Smooth muscle cell (in vitro differentiated cells): ENCODE results near the gene DDX42. TPM values are rescaled to one million over a fixed set of nuclear protein-coding genes. Genes with fewer than 3 reads are reported as not detected.

ENCODE experiments used
- DNase-seq: peaks from one replicate; lab custom pipeline; 2025; ENCODE audit not compliant: unreplicated experiment; lab: John Stamatoyannopoulos, UW
- H2AFZ ChIP-seq: fragments of 200-600 bp; sonication (generic); 2 replicates; pipeline ENCODE4 v1.6.0; 2016; ENCODE audit warnings: antibody characterized with exemption, low read depth, mild to moderate bottlenecking
- H3F3A ChIP-seq: fragments of 200-600 bp; sonication (generic); 2 replicates; pipeline ENCODE4 v1.6.0; 2017; ENCODE audit warnings: antibody characterized with exemption, low read depth
- H3K27ac ChIP-seq: fragments of 200-600 bp; sonication (generic); 2 replicates; pipeline ENCODE4 v1.5.1; 2016; ENCODE audit warnings: low read depth, mild to moderate bottlenecking
- H3K27me3 ChIP-seq: fragments of 200-600 bp; sonication (generic); 2 replicates; pipeline ENCODE4 v1.6.1; 2016; ENCODE audit warnings: low read depth, mild to moderate bottlenecking
- H3K36me3 ChIP-seq: fragments of 200-600 bp; sonication (generic); 2 replicates; pipeline ENCODE4 v1.5.1; 2016; ENCODE audit warnings: low read depth
- H3K4me1 ChIP-seq: fragments of 200-600 bp; sonication (generic); 2 replicates; pipeline ENCODE4 v1.5.1; 2016; ENCODE audit warnings: low read depth
- H3K4me2 ChIP-seq: fragments of 200-600 bp; sonication (generic); 2 replicates; pipeline ENCODE4 v1.6.0; 2016; ENCODE audit warnings: mild to moderate bottlenecking
- H3K4me3 ChIP-seq: fragments of 200-600 bp; sonication (generic); 2 replicates; pipeline ENCODE4 v1.5.1; 2016; ENCODE audit warnings: mild to moderate bottlenecking
- H3K79me2 ChIP-seq: fragments of 200-600 bp; sonication (generic); 2 replicates; pipeline ENCODE4 v1.6.0; 2016; ENCODE audit warnings: low read depth, mild to moderate bottlenecking
- H3K9ac ChIP-seq: fragments of 200-600 bp; sonication (generic); 2 replicates; pipeline ENCODE4 v1.6.0; 2016; ENCODE audit warnings: low read depth
- H3K9me3 ChIP-seq: fragments of 200-600 bp; sonication (generic); replicated peaks from 2 replicates; pipeline ENCODE4 v1.5.1; 2016; ENCODE audit warnings: low read depth
- H4K20me1 ChIP-seq: fragments of 200-600 bp; sonication (generic); 2 replicates; pipeline ENCODE4 v1.6.0; 2016; ENCODE audit warnings: low read depth
- CTCF ChIP-seq: fragments of 200-600 bp; sonication (generic); IDR thresholded peaks from 2 replicates; pipeline ENCODE4 v1.5.1; 2017; ENCODE audit warnings: borderline replicate concordance, mild to moderate bottlenecking, antibody characterized with exemption; ENCODE audit not compliant: insufficient read depth, poor library complexity, severe bottlenecking
- WGBS: methylation state at CpG from one replicate; pipeline ENCODE4 v1.1.7; 2016; ENCODE audit warnings: low lambda C conversion rate; 5-methylcytosine and 5-hydroxymethylcytosine counted together
- polyA plus RNA-seq: library from polyadenylated mRNA; unstranded; fragments of >200 nt; fragmentation: Nextera tagmentation; extraction: Ambion mirVana; gene quantifications from 2 replicates; pipeline ENCODE4 v1.2.1, GENCODE V29; 2016
- total RNA-seq: library from RNA; depleted of rRNA; stranded (reverse); fragments of >200 nt; gene quantifications from 2 replicates; pipeline ENCODE4 v1.2.3, GENCODE V29; 2014

The DDX42 gene
- total and polyA plus RNA-seq, 2 experiments from 2014 or later = 30.1 to 80.5 TPM

GRCh38 chr17:63819585-63820537 is 45.9 kb downstream of the DDX42 start:
- no peak overlapping the region for H3K4me2 ChIP-seq
- no peaks in the 10 kb centered on the region for H3K27me3 ChIP-seq
- no peak overlapping the region for H3K9ac ChIP-seq
- peaks cover 24% of the 10 kb centered on the region for H4K20me1 ChIP-seq
- WGBS = 94% methylated on average over 21 of the region's 21 CpGs
- H3K27ac ChIP-seq = no peak overlapping the region
- DNase-seq = no peak
- H3K4me3 ChIP-seq = no peak overlapping the region
- peaks cover 31% of the 10 kb centered on the region for H3F3A ChIP-seq
- no peaks in the 10 kb centered on the region for H3K4me1 ChIP-seq
- no peak for TF ChIP-seq CTCF
- H3K79me2 ChIP-seq = peaks cover 2% of the 10 kb centered on the region
- no peaks in the 10 kb centered on the region for H3K9me3 ChIP-seq
- no peak overlapping the region for H2AFZ ChIP-seq
- peaks cover 29% of the 10 kb centered on the region for H3K36me3 ChIP-seq

- 92% methylated on average over 10 of the region's 10 CpGs for WGBS
- H3K79me2 ChIP-seq = peaks cover 9% of the 10 kb centered on the region
Observed at GRCh38 chr17:63820963-63821561, 47.1 kb downstream of the DDX42 start.

GRCh38 chr17:63821804-63822203 is 47.8 kb downstream of the DDX42 start:
- Histone ChIP-seq H4K20me1 (peaks cover 24% of the 10 kb centered on the region), H3K9ac (no peak overlapping the region), H3F3A (peaks cover 20% of the 10 kb centered on the region), H3K36me3 (peaks cover 16% of the 10 kb centered on the region), H3K9me3 (no peaks in the 10 kb centered on the region), H3K4me2 (no peak overlapping the region), H2AFZ (no peak overlapping the region), H3K27ac (no peak overlapping the region), H3K4me3 (no peak overlapping the region), H3K27me3 (no peaks in the 10 kb centered on the region), H3K4me1 (peaks cover 6% of the 10 kb centered on the region), H3K79me2 (peaks cover 15% of the 10 kb centered on the region)
- no peak for TF ChIP-seq CTCF
- WGBS = 95% methylated on average over 6 of the region's 6 CpGs
- DNase-seq = no peak

More at GRCh38 chr17:63820963-63821561, 47.1 kb downstream of the DDX42 start:
- Histone ChIP-seq H3K9me3 (no peaks in the 10 kb centered on the region), H3K9ac (no peak overlapping the region), H2AFZ (no peak overlapping the region), H3K27ac (no peak overlapping the region), H4K20me1 (peaks cover 24% of the 10 kb centered on the region), H3F3A (peaks cover 22% of the 10 kb centered on the region), H3K4me2 (no peak overlapping the region), H3K4me3 (no peak overlapping the region), H3K36me3 (peaks cover 17% of the 10 kb centered on the region), H3K27me3 (no peaks in the 10 kb centered on the region), H3K4me1 (peaks cover 3% of the 10 kb centered on the region)
- TF ChIP-seq CTCF = no peak
- DNase-seq = no peak
